Uterus (tissue), 4 donors: ENCODE results near the gene CINP. TPM values are rescaled to one million over a fixed set of nuclear protein-coding genes. Genes with fewer than 3 reads are reported as not detected.
"Not testable (repeated sequence)": the region's sequence is repeated elsewhere in the genome, so short reads cannot be mapped to it uniquely, and the experiment has no call there.

Experiments
- DNase-seq, 2 donors: peaks; one replicate each; pipeline ENCODE4 v3.0.0-alpha.2; 2019 to 2020
- H3K27ac ChIP-seq, 2 donors: fragments of 200-600 bp; sonication (generic); 1 replicate in 1 of 2; 2 replicates in 1 of 2; pipeline ENCODE4 v1.5.1; 2016 to 2018
- H3K27me3 ChIP-seq, 2 donors: fragments of 200-600 bp; sonication (generic); one replicate each; pipeline ENCODE4 v1.5.1; 2018 to 2019; ENCODE audit warnings: control low read depth in 1 of 2
- H3K36me3 ChIP-seq, 2 donors: fragments of 200-600 bp; sonication (generic); one replicate each; pipeline ENCODE4 v1.5.1; 2019; ENCODE audit warnings: control low read depth in 1 of 2
- H3K4me1 ChIP-seq, 2 donors: fragments of 200-600 bp; sonication (generic); one replicate each; pipeline ENCODE4 v1.5.1; 2018 to 2019; ENCODE audit warnings: control low read depth in 1 of 2
- H3K4me3 ChIP-seq, 2 donors: fragments of 200-600 bp; sonication (generic); 1 replicate in 1 of 2; 2 replicates in 1 of 2; pipeline ENCODE4 v1.5.1; 2018 to 2019; ENCODE audit warnings: mild to moderate bottlenecking in 1 of 2
- H3K9me3 ChIP-seq, 2 donors: fragments of 200-600 bp; sonication (generic); one replicate each; pipeline ENCODE4 v1.5.1; 2019; ENCODE audit warnings: control low read depth in 1 of 2
- CTCF ChIP-seq, 4 experiments: fragments of 200-600 bp in 2 of 4; fragments of 450-650 bp in 2 of 4; sonication (generic) in 2 of 4; IDR thresholded peaks; one replicate each; pipeline ENCODE4 v1.5.1; 2016 to 2019; ENCODE audit warnings: antibody characterized with exemption in 4 of 4, mild to moderate bottlenecking in 2 of 4, moderate library complexity in 1 of 4
- POLR2A ChIP-seq, 2 donors: fragments of 450-650 bp; IDR thresholded peaks; one replicate each; pipeline ENCODE4 v1.6.1; 2016; ENCODE audit warnings: antibody characterized with exemption in 2 of 2, mild to moderate bottlenecking in 1 of 2, moderate library complexity in 1 of 2
- intact Hi-C: fragments of 100-400 bp; cut with DNase I; formaldehyde crosslinking; loops from one replicate; pipeline ENCODE4 v1.15.1; 2023; ENCODE audit warnings: low total_unique reads
- total RNA-seq, 4 donors: library from RNA; depleted of rRNA in 3 of 4; stranded (reverse); fragments of >200 nt in 3 of 4; gene quantifications; one replicate each; pipeline versions ENCODE4 v1.1.0 to v1.2.4, GENCODE V29; 2014 to 2023
- donor health status: DM: yes; HTN: yes; CAD: no.

Gene CINP
- total RNA-seq, 4 donors from 2014 or later = 1.5 to 38.2 (median 16.3) TPM

- H3K4me3 ChIP-seq = peak overlapping the region; percentile 33 to 44
- H3K9me3 ChIP-seq = no peaks in the 10 kb centered on the region
- H3K4me1 ChIP-seq = peaks cover 0 to 4% of the 10 kb centered on the region in 2 donors
- H3K36me3 ChIP-seq = no peaks in the 10 kb centered on the region
- no peaks in the 10 kb centered on the region for H3K27me3 ChIP-seq
- peak; percentile 84 to 86 for DNase-seq
- intact Hi-C loops = loop anchor here (10.0 kb wide), 1 partner anchor 80 kb away; no protein-coding TSS in a partner anchor
- H3K27ac ChIP-seq = peak overlapping the region; percentile 37 to 56
- TF ChIP-seq CTCF (IDR thresholded peaks at IDR 0.05) (peak; percentile 93 to 96 (median 94)), POLR2A (IDR thresholded peaks at IDR 0.05) (no peak)
Observed at GRCh38 chr14:102314242-102315011, 48.3 kb downstream of the CINP start.

- Histone ChIP-seq H3K4me3 (peak within 1 kb of the TSS; percentile 76 to 88), H3K36me3 (no peaks in the 10 kb centered on the region), H3K27me3 (no peaks in the 10 kb centered on the region), H3K27ac (peak within 1 kb of the TSS; percentile 46 to 53), H3K4me1 (no peaks in the 10 kb centered on the region), H3K9me3 (no peaks in the 10 kb centered on the region)
- TF ChIP-seq POLR2A (IDR thresholded peaks at IDR 0.05) (peak in 1 of 2 donors; percentile 44), CTCF (IDR thresholded peaks at IDR 0.05) (peak in 1 of 4 experiments; percentile 15)
- DNase-seq = peak; percentile 95 to 98
- intact Hi-C loops = no loop called here
Observed at GRCh38 chr14:102304611-102305506, 57.8 kb downstream of the CINP start, which contains the start of gene MOK. Gene MOK, minus strand, starts transcription at chr14:102305164. Its CDS starts 196 bp downstream, at chr14:102304968.

- TF ChIP-seq CTCF (IDR thresholded peaks at IDR 0.05) (no peak), POLR2A (IDR thresholded peaks at IDR 0.05) (no peak)
- H3K27ac ChIP-seq = no peak overlapping the region
Observed at GRCh38 chr14:102303664-102304063, 59.0 kb downstream of the CINP start.

GRCh38 chr14:102298303-102299070, 64.2 kb downstream of the CINP start:
- H3K36me3 ChIP-seq, DNase-seq, H3K4me1 ChIP-seq, H3K4me3 ChIP-seq, intact Hi-C loops, H3K27me3 ChIP-seq, H3K9me3 ChIP-seq, H3K27ac ChIP-seq: not testable (repeated sequence)

More at GRCh38 chr14:102303664-102304063, 59.0 kb downstream of the CINP start:
- no peaks in the 10 kb centered on the region for H3K4me1 ChIP-seq
- no peaks in the 10 kb centered on the region for H3K36me3 ChIP-seq
- intact Hi-C loops = no loop called here
- no peaks in the 10 kb centered on the region for H3K9me3 ChIP-seq
- DNase-seq = no peak
- H3K27me3 ChIP-seq = no peaks in the 10 kb centered on the region
- H3K4me3 ChIP-seq = no peak overlapping the region

Other genes starting within 250 kb of the CINP start
- 10 to 100 TPM; 45.9 to 81.8 (median 53.7) TPM for gene WDR20, start 223.0 kb downstream of the CINP start, total RNA-seq
- gene MOK, start 57.7 kb downstream of the CINP start, total RNA-seq = 10 to 100 TPM in 2 of 4 donors, 1 to 10 TPM in 2; 1.0 to 23.0 (median 11.9) TPM
- 10 to 100 TPM in 2 of 4 donors, 1 to 10 TPM in 1, under 1 TPM in 1; 0.29 to 12.8 (median 6.4) TPM for gene ZNF839, start 43.1 kb downstream of the CINP start, total RNA-seq
- gene TECPR2, start 51 bp upstream of the CINP start, total RNA-seq = 10 to 100 TPM; 14.1 to 43.1 (median 23.8) TPM
- 10 to 100 TPM in 1 of 4 donors, 1 to 10 TPM in 3; 1.8 to 16.5 (median 7.5) TPM for gene ANKRD9, start 146.9 kb upstream of the CINP start, total RNA-seq
- gene RCOR1, start 229.8 kb upstream of the CINP start, total RNA-seq = 10 to 100 TPM in 2 of 4 donors, 1 to 10 TPM in 2; 3.3 to 40.0 (median 19.7) TPM